Brain microvascular endothelial cell (primary cell): ENCODE measurements around the gene ADAMTS18.
A peak's percentile ranks its signal among the peaks of the same experiment; 100 is the strongest.

Experiments
- DNase-seq: peaks from one replicate; pipeline ENCODE4 v3.0.0-alpha.2; 2020
- H3K27ac ChIP-seq: fragments of 250-450 bp; sonication (Bioruptor Pico); 2 replicates; pipeline ENCODE4 v1.5.1; 2020; ENCODE audit warnings: mild to moderate bottlenecking, moderate library complexity
- H3K27me3 ChIP-seq: fragments of 250-450 bp; sonication (Bioruptor Pico); replicated peaks from 2 replicates; pipeline ENCODE4 v1.5.1; 2020; ENCODE audit warnings: mild to moderate bottlenecking
- H3K36me3 ChIP-seq: fragments of 250-450 bp; sonication (Bioruptor Pico); replicated peaks from 2 replicates; pipeline ENCODE4 v1.5.1; 2020; ENCODE audit warnings: mild to moderate bottlenecking
- H3K4me3 ChIP-seq: 2 replicates; pipeline ENCODE4 v1.5.1; 2011; ENCODE audit warnings: low read depth, mild to moderate bottlenecking, control low read depth, low read length, moderate library complexity
- in situ Hi-C: cut with HindIII; loops from 2 replicates; pipeline ENCODE4 v1.10.0; 2017; ENCODE audit warnings: low sequenced_read_pairs, low pct_ligation_motif_present
- TF ChIP-seq, protein P1 (sequence below): IDR thresholded peaks from 2 replicates; pipeline ENCODE4 v1.5.1; 2011; ENCODE audit warnings: low read depth, mild to moderate bottlenecking, moderate library complexity, low read length, control low read depth, inconsistent platforms; ENCODE audit errors: missing control alignments

The ADAMTS18 gene

DNA sequence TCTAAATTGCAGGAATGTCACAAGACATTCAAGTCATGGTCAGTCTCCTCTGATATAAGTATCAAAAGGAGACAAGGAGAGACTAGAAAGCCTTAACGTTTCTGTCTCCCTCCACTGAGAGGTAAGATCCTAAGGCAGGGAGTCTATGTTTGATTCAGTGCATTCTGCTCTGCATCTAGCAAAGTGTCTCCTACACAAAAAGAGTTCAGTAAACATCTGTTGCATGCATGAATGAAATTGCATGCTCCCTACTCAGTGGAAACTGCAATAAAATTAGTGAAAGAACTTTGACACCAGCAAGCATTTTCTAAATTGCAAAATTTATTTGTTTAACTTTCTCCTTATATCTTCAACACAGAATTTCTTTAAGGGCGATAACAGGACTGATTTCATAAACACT, 111.1 kb downstream of the ADAMTS18 start:
- in situ Hi-C loops: no loop called here
- DNase-seq: no peak
- no peak overlapping the region for H3K27ac ChIP-seq
- no peak overlapping the region for H3K4me3 ChIP-seq
- H3K27me3 ChIP-seq: no peaks in the 10 kb centered on the region
- no peaks in the 10 kb centered on the region for H3K36me3 ChIP-seq
- TF ChIP-seq, protein P1, sequence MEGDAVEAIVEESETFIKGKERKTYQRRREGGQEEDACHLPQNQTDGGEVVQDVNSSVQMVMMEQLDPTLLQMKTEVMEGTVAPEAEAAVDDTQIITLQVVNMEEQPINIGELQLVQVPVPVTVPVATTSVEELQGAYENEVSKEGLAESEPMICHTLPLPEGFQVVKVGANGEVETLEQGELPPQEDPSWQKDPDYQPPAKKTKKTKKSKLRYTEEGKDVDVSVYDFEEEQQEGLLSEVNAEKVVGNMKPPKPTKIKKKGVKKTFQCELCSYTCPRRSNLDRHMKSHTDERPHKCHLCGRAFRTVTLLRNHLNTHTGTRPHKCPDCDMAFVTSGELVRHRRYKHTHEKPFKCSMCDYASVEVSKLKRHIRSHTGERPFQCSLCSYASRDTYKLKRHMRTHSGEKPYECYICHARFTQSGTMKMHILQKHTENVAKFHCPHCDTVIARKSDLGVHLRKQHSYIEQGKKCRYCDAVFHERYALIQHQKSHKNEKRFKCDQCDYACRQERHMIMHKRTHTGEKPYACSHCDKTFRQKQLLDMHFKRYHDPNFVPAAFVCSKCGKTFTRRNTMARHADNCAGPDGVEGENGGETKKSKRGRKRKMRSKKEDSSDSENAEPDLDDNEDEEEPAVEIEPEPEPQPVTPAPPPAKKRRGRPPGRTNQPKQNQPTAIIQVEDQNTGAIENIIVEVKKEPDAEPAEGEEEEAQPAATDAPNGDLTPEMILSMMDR: no peak

DNA sequence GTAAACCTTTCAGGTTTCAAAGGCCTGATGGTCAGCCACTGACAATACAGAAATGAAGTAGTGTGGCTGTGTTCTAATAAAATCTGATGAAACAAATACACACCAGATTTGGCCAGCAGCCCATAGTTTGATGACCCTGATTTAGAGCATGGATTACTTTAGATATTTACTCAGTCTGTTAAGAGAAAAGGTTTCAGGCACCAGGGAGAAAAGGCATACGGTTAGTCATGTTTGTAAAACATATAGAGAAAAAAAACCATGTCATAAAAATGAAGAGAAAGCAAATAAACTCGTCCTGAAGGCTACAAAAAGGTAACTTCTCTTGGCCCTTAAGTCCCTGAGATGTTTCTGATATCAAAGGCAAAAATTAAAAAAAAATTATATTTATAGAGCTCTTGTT, 112.1 kb downstream of the ADAMTS18 start:
- H3K4me3 ChIP-seq: no peak overlapping the region
- in situ Hi-C loops: no loop called here
- H3K27ac ChIP-seq: no peak overlapping the region
- TF ChIP-seq, protein P1: no peak
- H3K27me3 ChIP-seq: no peaks in the 10 kb centered on the region
- H3K36me3 ChIP-seq: no peaks in the 10 kb centered on the region
- no peak for DNase-seq

DNA sequence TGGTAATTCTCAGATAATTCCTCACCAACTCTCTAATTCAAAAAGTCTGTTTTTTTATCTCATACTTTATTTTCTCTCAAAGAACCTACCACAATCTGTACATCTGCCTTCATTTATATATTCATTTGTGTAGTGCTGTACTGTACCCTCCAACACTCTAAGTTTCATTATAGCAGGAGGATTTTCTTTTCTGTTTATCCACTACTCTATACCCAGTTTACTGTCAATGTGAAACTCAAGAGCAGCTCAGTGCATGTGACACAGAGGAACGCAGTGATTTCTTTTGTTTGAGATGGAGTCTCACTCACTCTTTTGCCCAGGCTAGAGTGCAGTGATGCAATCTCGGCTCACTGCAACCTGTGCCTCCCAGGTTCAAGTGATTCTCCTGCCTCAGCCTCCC, 117.8 kb downstream of the ADAMTS18 start:
- no peak for DNase-seq
- no peak overlapping the region for H3K27ac ChIP-seq
- in situ Hi-C loops: no loop called here
- H3K36me3 ChIP-seq: no peaks in the 10 kb centered on the region
- TF ChIP-seq, protein P1: no peak
- no peaks in the 10 kb centered on the region for H3K27me3 ChIP-seq
- H3K4me3 ChIP-seq: no peak overlapping the region

DNA sequence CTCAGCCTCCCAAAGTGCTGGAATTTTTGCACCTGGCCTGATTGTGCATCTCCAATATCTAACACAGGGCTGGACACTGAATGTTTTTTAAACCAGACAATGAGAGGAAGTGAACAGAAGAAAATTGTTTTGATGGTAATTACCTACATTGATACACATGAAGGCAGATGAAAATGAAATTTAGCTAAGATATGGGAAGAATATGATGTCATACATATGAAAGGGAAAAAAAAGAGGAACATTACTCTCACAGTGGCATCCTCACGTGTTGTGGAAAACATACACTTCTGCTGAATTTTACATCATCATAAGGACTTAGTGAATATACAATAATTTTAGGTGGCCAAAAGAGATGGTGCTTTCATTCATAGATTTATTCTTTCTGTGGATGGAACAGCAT, 124.0 kb downstream of the ADAMTS18 start:
- Histone ChIP-seq H3K27me3 (no peaks in the 10 kb centered on the region), H3K36me3 (no peaks in the 10 kb centered on the region), H3K4me3 (no peak overlapping the region), H3K27ac (no peak overlapping the region)
- DNase-seq: no peak
- in situ Hi-C loops: no loop called here
- TF ChIP-seq, protein P1: no peak

DNA sequence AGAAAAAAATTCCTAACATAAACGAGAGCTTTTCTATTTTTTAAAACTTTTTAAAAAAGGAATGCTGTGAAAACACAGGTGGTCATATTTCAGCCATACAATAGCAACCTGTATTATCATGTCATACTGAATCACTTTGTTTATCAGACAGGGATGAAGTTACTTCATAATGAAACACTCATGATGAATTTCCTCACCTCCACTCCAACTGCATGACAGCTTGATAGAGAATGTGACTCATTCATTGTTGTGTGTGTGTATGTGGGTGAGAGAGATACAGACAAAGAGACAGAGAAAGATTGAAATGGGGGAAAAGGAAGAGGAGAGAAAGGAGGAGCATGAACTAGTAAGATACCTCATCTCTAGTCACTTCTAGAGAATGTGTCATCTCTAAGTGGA, 126.7 kb downstream of the ADAMTS18 start:
- TF ChIP-seq, protein P1: no peak
- Histone ChIP-seq H3K36me3 (no peaks in the 10 kb centered on the region), H3K27me3 (no peaks in the 10 kb centered on the region), H3K4me3 (no peak overlapping the region), H3K27ac (peak overlapping the region; percentile 53)
- in situ Hi-C loops: no loop called here
- DNase-seq: peak; percentile 76

DNA sequence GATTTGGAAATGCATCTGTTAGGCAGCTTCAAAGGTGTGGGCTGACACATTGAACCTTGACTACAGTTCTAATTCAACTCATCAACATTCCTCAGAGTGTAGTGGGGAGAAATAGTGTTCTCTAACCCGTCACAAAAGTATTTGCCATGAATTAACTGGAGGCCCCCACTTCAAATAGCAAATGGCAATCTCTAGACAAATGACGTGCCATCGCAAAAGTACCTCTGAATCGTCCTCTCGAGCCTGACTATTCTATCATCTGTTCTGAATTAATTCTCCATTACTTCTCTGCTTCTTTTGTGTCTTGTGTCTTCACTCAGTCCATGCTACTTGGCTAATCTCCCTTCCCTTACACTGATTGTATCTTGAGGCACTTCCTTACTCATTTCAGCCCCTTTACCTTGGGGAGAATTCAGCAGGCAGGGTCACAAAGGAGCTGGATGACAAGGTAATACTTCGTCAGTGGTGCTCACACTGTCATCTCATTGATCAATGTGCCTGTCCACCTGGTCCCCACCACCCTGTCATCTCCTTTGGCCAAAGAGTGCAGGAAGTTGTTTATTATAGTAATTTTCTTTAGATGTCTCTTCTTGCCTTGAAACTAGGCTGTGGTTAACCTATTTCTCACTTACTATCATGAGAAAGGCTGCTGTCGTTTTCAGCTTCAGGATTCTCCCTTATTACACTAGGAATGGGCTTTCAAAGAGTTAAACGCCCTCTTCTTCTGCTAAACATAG, 127.2 kb downstream of the ADAMTS18 start:
- TF ChIP-seq, protein P1: no peak
- in situ Hi-C loops: no loop called here

More for the DNA sequence above, 127.2 kb downstream of the ADAMTS18 start:
- Histone ChIP-seq H3K27ac (peak overlapping the region; percentile 53), H3K36me3 (no peaks in the 10 kb centered on the region), H3K27me3 (no peaks in the 10 kb centered on the region), H3K4me3 (no peak overlapping the region)
- no peak for DNase-seq
